ENCODE data around the gene DYSF. TPM values are rescaled to one million over a fixed set of nuclear protein-coding genes. Genes with fewer than 3 reads are reported as not detected.
A peak's percentile ranks its signal among the peaks of the same experiment; 100 is the strongest.
"Not testable (repeated sequence)": the region's sequence is repeated elsewhere in the genome, so short reads cannot be mapped to it uniquely, and the experiment has no call there.

Gene DYSF
- total RNA-seq, 1 donor from 2014 or later = 72.0 TPM

DNA sequence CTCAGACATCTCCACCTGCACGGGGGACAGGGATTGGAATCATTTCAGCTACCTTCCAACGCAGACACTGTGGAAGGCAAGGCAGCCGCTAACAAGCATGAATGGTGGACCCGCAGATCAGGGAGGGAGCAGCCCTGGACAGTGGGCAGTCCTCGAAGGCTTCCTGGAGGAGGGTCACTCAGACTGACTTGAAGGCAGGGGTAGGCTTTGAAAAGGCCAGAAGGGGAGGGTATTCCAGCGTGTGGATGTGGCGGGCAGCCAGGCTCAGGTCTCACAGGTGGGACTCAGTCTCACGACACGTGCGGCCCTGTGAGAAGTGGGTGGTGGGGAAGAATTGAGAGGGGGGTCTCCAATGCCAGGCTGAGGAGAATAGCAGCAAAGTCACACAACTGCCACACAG lies 29.9 kb downstream of the DYSF start:
- H3K36me3 Mint-ChIP-seq (ENCODE audit: unreplicated experiment) = peaks cover 19% of the 10 kb centered on the region
- no peak overlapping the region for H3K4me3 Mint-ChIP-seq (ENCODE audit: unreplicated experiment)
- DNase-seq (ENCODE audit: extremely low spot score, unreplicated experiment) = no peak
- H3K27ac Mint-ChIP-seq (ENCODE audit: unreplicated experiment) = no peak overlapping the region
- TF ChIP-seq, protein P1, sequence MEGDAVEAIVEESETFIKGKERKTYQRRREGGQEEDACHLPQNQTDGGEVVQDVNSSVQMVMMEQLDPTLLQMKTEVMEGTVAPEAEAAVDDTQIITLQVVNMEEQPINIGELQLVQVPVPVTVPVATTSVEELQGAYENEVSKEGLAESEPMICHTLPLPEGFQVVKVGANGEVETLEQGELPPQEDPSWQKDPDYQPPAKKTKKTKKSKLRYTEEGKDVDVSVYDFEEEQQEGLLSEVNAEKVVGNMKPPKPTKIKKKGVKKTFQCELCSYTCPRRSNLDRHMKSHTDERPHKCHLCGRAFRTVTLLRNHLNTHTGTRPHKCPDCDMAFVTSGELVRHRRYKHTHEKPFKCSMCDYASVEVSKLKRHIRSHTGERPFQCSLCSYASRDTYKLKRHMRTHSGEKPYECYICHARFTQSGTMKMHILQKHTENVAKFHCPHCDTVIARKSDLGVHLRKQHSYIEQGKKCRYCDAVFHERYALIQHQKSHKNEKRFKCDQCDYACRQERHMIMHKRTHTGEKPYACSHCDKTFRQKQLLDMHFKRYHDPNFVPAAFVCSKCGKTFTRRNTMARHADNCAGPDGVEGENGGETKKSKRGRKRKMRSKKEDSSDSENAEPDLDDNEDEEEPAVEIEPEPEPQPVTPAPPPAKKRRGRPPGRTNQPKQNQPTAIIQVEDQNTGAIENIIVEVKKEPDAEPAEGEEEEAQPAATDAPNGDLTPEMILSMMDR (IDR thresholded peaks at IDR 0.05) = no peak
- H3K9me3 Mint-ChIP-seq (ENCODE audit: unreplicated experiment) = no peaks in the 10 kb centered on the region
- H3K4me1 Mint-ChIP-seq (ENCODE audit: unreplicated experiment) = peaks cover 29% of the 10 kb centered on the region
- H3K27me3 Mint-ChIP-seq (ENCODE audit: unreplicated experiment) = no peaks in the 10 kb centered on the region

DNA sequence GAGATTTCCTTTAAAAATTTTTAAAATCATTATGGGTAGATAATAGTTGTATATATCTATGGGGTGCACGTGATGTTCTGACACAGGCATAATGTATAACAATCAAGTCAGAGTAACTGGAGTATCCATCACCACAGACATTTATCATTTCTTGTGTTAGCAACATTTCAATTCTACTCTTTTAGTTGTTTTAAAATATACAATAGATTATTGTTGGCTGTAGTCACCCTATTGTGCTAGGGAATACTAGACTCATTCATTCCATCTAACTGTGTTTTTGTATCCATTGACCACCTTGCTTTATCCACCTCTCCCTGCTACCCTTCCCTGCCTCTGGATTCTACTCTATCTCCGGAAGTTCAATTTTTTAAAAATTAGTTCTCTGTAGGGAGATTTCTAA lies 31.0 kb downstream of the DYSF start:
- H3K4me3 Mint-ChIP-seq (ENCODE audit: unreplicated experiment) = no peak overlapping the region
- DNase-seq (ENCODE audit: extremely low spot score, unreplicated experiment) = no peak
- H3K27me3 Mint-ChIP-seq (ENCODE audit: unreplicated experiment) = no peaks in the 10 kb centered on the region
- peaks cover 15% of the 10 kb centered on the region for H3K36me3 Mint-ChIP-seq (ENCODE audit: unreplicated experiment)
- no peak overlapping the region for H3K27ac Mint-ChIP-seq (ENCODE audit: unreplicated experiment)
- no peaks in the 10 kb centered on the region for H3K9me3 Mint-ChIP-seq (ENCODE audit: unreplicated experiment)
- TF ChIP-seq, protein P1 (IDR thresholded peaks at IDR 0.05) = no peak
- H3K4me1 Mint-ChIP-seq (ENCODE audit: unreplicated experiment) = peaks cover 30% of the 10 kb centered on the region

DNA sequence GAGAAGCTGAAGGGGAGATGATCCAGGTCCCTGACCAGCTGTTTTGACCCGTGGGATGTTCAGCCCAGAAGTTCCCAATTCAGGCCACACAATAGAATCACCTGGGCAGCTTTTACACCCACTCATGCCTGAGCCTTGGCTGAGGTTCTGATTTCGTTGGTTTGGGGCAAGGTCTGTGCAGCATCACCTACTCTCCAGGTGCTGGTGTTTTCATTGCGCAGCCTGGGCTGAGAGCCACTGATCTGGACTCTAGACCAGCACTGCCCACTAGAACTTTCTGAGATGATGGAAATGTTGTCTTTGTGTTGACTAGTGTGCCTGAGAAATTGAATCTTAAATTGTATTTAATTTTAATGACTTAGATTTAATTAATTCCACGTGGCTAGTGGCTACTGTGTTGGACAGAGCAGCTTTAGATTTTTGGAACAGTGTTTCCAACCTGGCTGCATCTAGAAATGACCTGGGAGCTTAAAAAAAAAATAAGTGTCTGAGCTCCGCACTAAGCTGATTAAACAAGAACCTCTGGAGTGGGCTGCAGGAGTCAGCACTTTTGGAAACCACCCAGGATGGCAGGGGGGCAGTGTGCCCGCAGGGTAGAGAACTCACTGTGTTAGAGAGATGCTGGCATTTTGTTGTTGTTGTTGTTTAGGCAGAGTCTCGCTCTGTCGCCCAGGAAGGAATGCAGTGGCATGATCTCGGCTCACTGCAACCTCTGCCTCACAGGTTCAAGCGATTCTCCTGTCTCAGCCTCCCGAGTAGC lies 33.7 kb downstream of the DYSF start:
- H3K9me3 Mint-ChIP-seq (ENCODE audit: unreplicated experiment) = no peaks in the 10 kb centered on the region
- H3K4me3 Mint-ChIP-seq (ENCODE audit: unreplicated experiment) = no peak overlapping the region
- H3K27me3 Mint-ChIP-seq (ENCODE audit: unreplicated experiment) = no peaks in the 10 kb centered on the region
- DNase-seq (ENCODE audit: extremely low spot score, unreplicated experiment) = no peak
- TF ChIP-seq, protein P1 (IDR thresholded peaks at IDR 0.05) = no peak
- H3K4me1 Mint-ChIP-seq (ENCODE audit: unreplicated experiment) = peaks cover 36% of the 10 kb centered on the region
- no peak overlapping the region for H3K27ac Mint-ChIP-seq (ENCODE audit: unreplicated experiment)
- peaks cover 18% of the 10 kb centered on the region for H3K36me3 Mint-ChIP-seq (ENCODE audit: unreplicated experiment)

DNA sequence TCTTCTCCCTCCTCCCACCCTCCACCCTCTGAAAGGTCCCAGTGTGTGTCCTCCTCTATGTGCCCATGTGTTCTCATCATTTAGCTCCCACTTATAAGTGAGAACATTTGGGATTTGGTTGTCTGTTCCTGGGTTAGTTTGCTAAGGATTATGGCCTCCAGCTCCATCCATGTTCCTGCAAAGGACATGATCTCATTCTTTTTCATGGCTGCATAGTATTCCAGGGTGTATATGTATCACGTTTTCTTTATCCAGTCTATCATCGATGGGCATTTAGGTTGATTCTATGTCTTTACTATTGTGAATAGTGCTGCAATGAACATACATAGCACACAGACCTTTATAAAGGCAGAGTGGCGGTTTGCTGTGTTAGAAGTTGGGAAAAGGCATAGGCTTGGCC lies 38.2 kb downstream of the DYSF start:
- H3K27me3 Mint-ChIP-seq (ENCODE audit: unreplicated experiment); H3K4me3 Mint-ChIP-seq (ENCODE audit: unreplicated experiment); H3K36me3 Mint-ChIP-seq (ENCODE audit: unreplicated experiment); DNase-seq (ENCODE audit: extremely low spot score, unreplicated experiment); H3K9me3 Mint-ChIP-seq (ENCODE audit: unreplicated experiment): not testable (repeated sequence)
- Mint-ChIP-seq H3K4me1 (ENCODE audit: unreplicated experiment) (peaks cover 27% of the 10 kb centered on the region), H3K27ac (ENCODE audit: unreplicated experiment) (peak overlapping the region; percentile 79)

GRCh38 chr2:71492112-71492511 lies 38.8 kb downstream of the DYSF start:
- TF ChIP-seq, protein P1 (IDR thresholded peaks at IDR 0.05) = no peak
- Mint-ChIP-seq H3K27ac (ENCODE audit: unreplicated experiment) (peak overlapping the region; percentile 79), H3K36me3 (ENCODE audit: unreplicated experiment) (peaks cover 8% of the 10 kb centered on the region), H3K4me1 (ENCODE audit: unreplicated experiment) (peaks cover 26% of the 10 kb centered on the region), H3K27me3 (ENCODE audit: unreplicated experiment) (no peaks in the 10 kb centered on the region), H3K4me3 (ENCODE audit: unreplicated experiment) (peak overlapping the region; percentile 14), H3K9me3 (ENCODE audit: unreplicated experiment) (no peaks in the 10 kb centered on the region)
- DNase-seq (ENCODE audit: extremely low spot score, unreplicated experiment) = no peak

All from osteocyte (in vitro differentiated cells).